NCI-H2081 treated with DMSO at 0.1 percent for 48 hours (cell line): Measurements from ENCODE around the gene SLC2A14.
"Not testable (repeated sequence)": the region's sequence is repeated elsewhere in the genome, so short reads cannot be mapped to it uniquely, and the experiment has no call there.

Experiments used
- DNase-seq: peaks from one replicate; lab custom pipeline; 2025; lab: John Stamatoyannopoulos, UW

The SLC2A14 gene

GRCh38 chr12:7833831-7834230, 38.9 kb downstream of the SLC2A14 start:
- no peak for DNase-seq

- not testable (repeated sequence) for DNase-seq
Observed at GRCh38 chr12:7833201-7833600, 39.5 kb downstream of the SLC2A14 start.

GRCh38 chr12:7832059-7832696, 40.5 kb downstream of the SLC2A14 start:
- DNase-seq, result no peak

- DNase-seq, result not testable (repeated sequence)
Observed at GRCh38 chr12:7829737-7830136, 43.0 kb downstream of the SLC2A14 start.

- DNase-seq, result not testable (repeated sequence)
Observed at GRCh38 chr12:7825754-7826153, 47.0 kb downstream of the SLC2A14 start.

- no peak for DNase-seq
Observed at GRCh38 chr12:7806863-7807487, 65.7 kb downstream of the SLC2A14 start.

- not testable (repeated sequence) for DNase-seq
Observed at GRCh38 chr12:7806319-7806718, 66.4 kb downstream of the SLC2A14 start.

- no peak for DNase-seq
Observed at GRCh38 chr12:7801460-7801859, 71.3 kb downstream of the SLC2A14 start.

GRCh38 chr12:7798750-7799308, 73.9 kb downstream of the SLC2A14 start:
- not testable (repeated sequence) for DNase-seq

- no peak for DNase-seq
Observed at GRCh38 chr12:7797698-7798398, 74.9 kb downstream of the SLC2A14 start.

GRCh38 chr12:7797269-7797668, 75.4 kb downstream of the SLC2A14 start:
- DNase-seq, result not testable (repeated sequence)

GRCh38 chr12:7793211-7793610, 79.5 kb downstream of the SLC2A14 start:
- DNase-seq, result no peak

GRCh38 chr12:7788884-7789528, 83.7 kb downstream of the SLC2A14 start, which contains the start of gene NANOG:
TSS of gene NANOG (plus strand) at chr12:7789402. CDS start at chr12:7789615, 213 bp downstream.
- not testable (repeated sequence) for DNase-seq

- no peak for DNase-seq
Observed at GRCh38 chr12:7788294-7788660, 84.4 kb downstream of the SLC2A14 start.

GRCh38 chr12:7787574-7788293, 85.0 kb downstream of the SLC2A14 start:
- no peak for DNase-seq

- DNase-seq, result no peak
Observed at GRCh38 chr12:7784701-7785100, 88.0 kb downstream of the SLC2A14 start.

- DNase-seq, result not testable (repeated sequence)
Observed at GRCh38 chr12:7783433-7783832, 89.3 kb downstream of the SLC2A14 start.

GRCh38 chr12:7782055-7782454, 90.7 kb downstream of the SLC2A14 start:
- DNase-seq, result no peak

- no peak for DNase-seq
Observed at GRCh38 chr12:7781274-7781673, 91.4 kb downstream of the SLC2A14 start.

- no peak for DNase-seq
Observed at GRCh38 chr12:7769999-7770398, 102.7 kb downstream of the SLC2A14 start.
